IPS-11a (cell line): ENCODE results near the gene GLB1L3.
A peak's percentile ranks its signal among the peaks of the same experiment; 100 is the strongest.
"Not testable (repeated sequence)": the region's sequence is repeated elsewhere in the genome, so short reads cannot be mapped to it uniquely, and the experiment has no call there.

Source experiments
- H3K4me3 ChIP-seq: one replicate; pipeline ENCODE4 v1.5.1; 2013; ENCODE audit warnings: low read depth, low read length, control low read depth

GLB1L3 gene

GRCh38 chr11:134294664-134295063 lies 18.5 kb downstream of the GLB1L3 start:
- H3K4me3 ChIP-seq = no peak overlapping the region

- no peak overlapping the region for H3K4me3 ChIP-seq
These were observed 36.0 kb downstream of the GLB1L3 start for GRCh38 chr11:134312223-134312622.

- no peak overlapping the region for H3K4me3 ChIP-seq
These were observed 36.6 kb downstream of the GLB1L3 start for GRCh38 chr11:134312807-134313206.

GRCh38 chr11:134313379-134313778 lies 37.2 kb downstream of the GLB1L3 start:
- H3K4me3 ChIP-seq = no peak overlapping the region

GRCh38 chr11:134313821-134314607 lies 37.8 kb downstream of the GLB1L3 start:
- no peak overlapping the region for H3K4me3 ChIP-seq

DNA sequence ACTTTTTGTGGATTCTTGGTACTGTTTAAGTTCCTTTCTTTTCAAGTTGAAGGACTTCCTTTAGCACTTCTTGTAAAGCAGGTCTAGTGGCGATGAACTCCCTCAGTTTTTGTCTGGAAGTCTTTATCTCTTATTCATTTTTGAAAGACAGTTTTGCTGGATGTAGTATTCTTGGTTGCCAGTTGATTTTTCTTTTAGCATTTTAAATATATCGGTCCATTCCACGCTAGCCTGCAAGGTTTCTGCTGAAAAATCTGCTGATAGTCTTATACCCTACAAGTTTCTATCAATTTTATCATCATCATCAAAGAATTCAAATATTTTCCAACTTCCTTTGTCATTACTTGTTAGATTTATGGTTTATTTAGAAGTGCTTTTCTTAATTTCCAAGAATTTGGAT lies 40.9 kb downstream of the GLB1L3 start:
- no peak overlapping the region for H3K4me3 ChIP-seq

GRCh38 chr11:134321373-134321772 lies 45.2 kb downstream of the GLB1L3 start:
- not testable (repeated sequence) for H3K4me3 ChIP-seq

DNA sequence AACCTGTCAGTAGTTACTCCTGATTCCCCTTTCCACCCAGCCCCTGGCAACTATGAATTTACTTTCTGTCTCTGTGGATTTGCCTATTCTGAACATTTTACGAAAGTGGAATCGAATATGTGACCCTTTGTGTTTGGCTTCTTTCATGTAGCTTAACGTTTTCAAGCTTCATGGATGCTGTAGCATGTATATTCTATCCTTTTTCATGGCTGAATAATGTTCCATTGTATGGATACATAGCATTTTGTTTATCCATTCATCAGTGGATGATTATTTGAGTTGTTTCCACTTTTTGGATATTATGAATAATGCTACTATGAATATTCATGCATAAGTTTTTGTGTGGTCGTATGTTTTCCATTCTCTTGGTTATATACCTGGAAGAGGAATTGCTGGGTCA lies 46.4 kb downstream of the GLB1L3 start:
- no peak overlapping the region for H3K4me3 ChIP-seq

DNA sequence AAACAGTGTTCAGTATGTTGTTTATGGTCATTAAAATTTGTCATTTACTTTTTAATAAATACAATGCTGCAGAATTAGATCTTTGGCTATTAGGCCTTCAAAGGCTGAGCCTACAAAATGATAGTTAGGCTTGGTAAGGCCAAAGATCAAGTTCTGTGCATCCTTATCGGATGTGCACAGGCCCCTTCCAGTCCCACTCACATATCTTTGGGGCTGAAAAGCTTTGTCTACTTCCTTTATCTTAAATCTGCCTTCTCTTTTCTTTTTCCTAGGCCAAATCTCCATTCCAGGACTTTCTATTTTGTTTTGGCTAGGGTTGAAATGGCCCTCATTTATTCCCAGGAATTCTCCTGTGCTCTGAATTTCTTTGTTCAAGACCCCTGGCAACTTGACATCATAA lies 52.3 kb downstream of the GLB1L3 start:
- no peak overlapping the region for H3K4me3 ChIP-seq

GRCh38 chr11:134330611-134331353 lies 54.6 kb downstream of the GLB1L3 start:
- no peak overlapping the region for H3K4me3 ChIP-seq

- H3K4me3 ChIP-seq = peak within 1 kb of the TSS; percentile 50
These were observed 55.4 kb downstream of the GLB1L3 start, which contains the start of gene GLB1L2 for GRCh38 chr11:134331354-134332188. Gene GLB1L2, plus strand, starts transcription at chr11:134331988. Its CDS starts 74 bp downstream, at chr11:134332062.

GRCh38 chr11:134332189-134332631 lies 56.0 kb downstream of the GLB1L3 start:
- H3K4me3 ChIP-seq = peak overlapping the region; percentile 50

GRCh38 chr11:134332782-134333181 lies 56.6 kb downstream of the GLB1L3 start:
- no peak overlapping the region for H3K4me3 ChIP-seq

DNA sequence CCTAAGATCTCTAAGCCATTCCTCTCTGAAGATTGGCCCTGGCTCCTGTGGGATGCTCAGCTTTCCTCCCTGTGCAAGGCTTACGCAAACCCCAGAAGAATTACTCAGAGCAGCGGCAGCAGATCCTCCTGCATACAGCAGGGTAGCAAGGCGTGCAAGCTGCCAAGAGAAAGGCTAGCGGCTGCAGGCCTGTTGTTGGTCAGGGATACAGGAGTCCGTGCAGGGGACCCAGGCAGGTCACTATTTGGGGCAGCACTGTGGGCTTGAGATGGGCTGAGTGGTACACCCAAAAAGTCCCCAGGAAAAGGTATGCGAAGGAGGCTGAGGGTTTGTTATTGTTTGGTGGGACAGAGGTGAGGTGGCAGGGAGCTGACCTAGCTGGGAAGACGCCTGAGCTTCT lies 57.1 kb downstream of the GLB1L3 start:
- H3K4me3 ChIP-seq = no peak overlapping the region

DNA sequence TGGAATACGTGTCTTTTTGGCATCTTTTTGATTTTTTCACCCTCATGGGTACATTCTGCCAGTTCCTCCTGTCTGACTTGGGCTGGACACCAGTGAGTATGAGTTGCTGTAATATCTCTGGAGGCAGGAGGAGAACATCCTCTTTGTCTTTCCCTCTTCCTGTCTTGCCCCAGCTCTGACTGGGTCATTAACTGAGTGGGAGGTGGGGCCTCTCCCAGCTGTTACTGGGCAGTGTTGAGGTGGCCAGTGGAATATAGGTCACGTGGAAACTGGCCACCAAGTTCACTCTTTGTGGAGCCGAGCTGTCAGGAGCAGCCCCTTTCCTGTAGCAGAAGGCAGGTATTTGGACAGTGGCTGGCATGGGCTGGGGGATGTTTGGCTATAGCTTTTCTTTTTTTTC lies 57.8 kb downstream of the GLB1L3 start:
- no peak overlapping the region for H3K4me3 ChIP-seq

DNA sequence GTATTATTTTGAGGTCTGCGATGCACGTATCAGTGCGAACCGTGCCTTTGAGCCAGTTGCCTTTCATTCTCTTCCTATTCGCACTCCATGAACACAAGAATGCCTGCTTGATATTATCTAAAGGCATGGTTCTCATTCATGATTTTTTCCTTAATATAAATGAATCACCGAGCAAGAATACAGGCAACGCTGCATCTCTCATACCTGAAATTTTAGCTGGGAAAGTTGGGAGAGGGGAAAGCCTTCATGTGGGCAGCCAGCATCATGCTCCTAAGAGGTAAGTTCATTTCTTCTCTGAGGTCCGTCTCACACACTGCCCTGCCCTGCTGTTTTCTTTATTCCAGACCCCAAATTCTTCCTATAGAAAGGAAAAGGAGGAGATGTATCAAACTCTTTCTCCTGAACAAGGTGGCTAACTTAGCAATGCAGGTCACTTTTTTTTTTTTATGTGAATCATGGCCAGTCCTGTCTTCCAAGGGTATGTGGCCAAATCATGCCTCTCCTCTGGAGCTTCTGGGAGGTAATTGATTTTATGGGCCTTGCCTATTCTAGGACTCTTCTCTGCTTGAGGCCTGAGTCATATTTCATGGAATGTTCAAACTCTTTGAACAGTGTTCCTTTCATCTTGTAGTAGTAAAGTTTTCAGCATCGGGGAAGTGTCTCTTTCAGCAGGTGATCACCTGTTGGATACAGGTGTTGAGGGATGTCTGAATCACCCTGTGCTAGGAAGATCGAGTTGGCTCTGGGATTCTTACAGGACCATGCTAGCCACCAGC lies 58.8 kb downstream of the GLB1L3 start:
- H3K4me3 ChIP-seq = no peak overlapping the region

GRCh38 chr11:134337051-134337450 lies 60.9 kb downstream of the GLB1L3 start:
- no peak overlapping the region for H3K4me3 ChIP-seq

- H3K4me3 ChIP-seq = no peak overlapping the region
These were observed 61.9 kb downstream of the GLB1L3 start for GRCh38 chr11:134338068-134338467.

DNA sequence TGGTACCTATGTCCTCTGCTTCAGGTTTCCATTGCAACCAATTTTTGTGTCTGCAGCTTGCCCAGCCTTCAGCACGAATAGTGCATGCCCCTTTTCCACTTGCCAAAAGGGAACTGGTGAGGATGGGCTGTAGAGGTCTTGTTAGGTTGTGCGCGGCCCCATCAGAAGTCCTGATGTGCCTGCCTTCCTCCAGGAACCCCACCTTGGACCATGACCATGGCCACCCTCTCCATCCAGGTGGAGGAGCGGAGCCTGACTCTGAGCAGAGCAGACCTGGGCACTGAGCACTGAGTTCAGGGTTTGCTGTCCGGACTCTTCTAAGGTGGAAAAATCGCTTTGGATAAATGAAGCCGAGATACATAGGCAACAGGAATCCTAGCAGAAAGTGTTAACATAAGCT lies 62.5 kb downstream of the GLB1L3 start:
- no peak overlapping the region for H3K4me3 ChIP-seq

- no peak overlapping the region for H3K4me3 ChIP-seq
These were observed 63.6 kb downstream of the GLB1L3 start for GRCh38 chr11:134339756-134340155.
